ENCODE data around the gene ANKUB1.
A peak's percentile ranks its signal among the peaks of the same experiment; 100 is the strongest.

ANKUB1 gene

GRCh38 chr3:149808209-149808829, 16.0 kb upstream of the ANKUB1 start:
- peak; percentile 84 for DNase-seq

DNA sequence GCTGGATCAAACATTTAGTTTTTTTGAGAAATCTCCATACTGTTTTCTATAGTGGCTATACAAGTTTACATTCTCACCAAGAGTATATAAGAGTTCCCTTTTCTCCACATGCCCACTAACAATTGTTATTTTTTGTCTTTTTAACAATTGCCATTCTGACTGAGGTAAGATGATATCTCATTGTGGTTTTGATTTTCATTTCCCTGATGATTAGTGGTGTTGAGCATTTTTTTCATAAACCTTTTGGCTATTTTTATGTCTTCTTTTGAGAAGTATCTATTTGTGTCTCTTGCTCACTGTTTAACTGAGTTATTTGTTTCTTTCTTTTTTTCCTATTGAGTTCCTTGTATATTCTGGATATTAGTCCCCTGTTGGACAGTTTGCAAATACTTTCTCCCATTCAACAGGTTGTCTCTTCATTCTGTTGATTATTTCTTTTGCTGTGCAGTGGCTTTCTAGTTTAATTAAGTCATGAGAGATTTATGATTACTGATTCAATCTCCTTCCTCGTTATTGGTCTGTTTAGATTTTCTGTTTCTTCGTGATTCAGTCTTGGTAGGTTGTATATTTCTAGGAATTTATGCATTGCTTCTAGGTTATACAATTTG, 13.9 kb upstream of the ANKUB1 start:
- no peak for DNase-seq

- no peak for DNase-seq
Measured at GRCh38 chr3:149801639-149802038, 9.3 kb upstream of the ANKUB1 start.

DNA sequence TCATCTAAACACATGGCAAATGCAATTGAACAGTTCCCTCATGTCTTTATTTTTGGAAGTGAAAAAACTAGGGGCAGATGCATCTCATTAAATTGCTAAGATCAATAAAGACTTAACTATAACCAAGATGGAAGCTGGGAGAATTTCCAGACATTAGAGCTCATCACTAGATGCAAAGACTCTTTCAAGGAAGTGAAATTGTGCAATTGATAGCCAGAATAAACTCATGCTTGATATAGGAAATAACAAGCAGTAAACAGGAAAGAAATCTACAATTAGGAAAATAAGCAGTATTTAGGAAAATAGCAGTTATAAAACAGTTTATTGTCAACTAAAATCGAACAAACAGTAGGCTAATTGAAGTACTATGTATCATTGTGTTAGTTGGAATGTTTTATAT, 8.8 kb upstream of the ANKUB1 start:
- DNase-seq, result no peak

DNA sequence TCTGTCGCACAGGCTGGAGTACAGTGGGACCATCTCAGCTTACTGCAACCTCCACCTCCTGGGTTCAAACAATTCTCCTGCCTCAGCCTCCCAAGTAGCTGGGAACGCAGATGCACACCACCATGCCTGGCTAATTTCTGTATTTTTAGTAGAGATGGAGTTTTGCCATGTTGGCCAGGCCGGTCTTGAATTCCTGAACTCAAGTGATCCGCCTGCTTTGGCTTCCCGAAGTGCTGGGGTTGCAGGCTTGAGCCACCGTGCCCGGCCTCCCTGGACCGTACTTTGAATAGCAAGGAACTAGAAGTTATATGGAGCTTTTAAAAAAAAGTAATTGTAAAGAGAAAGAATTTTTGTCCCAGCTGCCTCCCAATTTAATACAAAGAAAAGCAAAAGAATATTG, 8.3 kb upstream of the ANKUB1 start:
- DNase-seq, result no peak

DNA sequence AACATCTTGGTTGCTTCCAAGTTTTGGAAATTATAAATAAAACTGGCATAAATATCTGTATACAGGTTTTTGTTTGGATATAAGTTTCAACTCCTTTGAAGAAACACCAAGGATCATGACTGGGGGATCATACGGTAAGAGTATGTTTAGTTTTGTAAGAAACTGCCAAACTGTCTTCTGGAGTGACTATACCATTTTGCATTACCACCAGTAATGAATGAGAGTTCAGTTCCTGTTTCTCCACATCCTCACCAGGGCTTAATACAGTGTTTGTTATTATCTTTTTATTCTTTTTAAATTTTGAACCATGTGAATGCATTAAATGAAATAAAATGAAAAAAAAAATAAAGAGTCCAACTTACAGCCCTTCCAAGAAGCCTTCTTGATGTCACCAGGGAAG, 3.7 kb upstream of the ANKUB1 start:
- no peak for DNase-seq

- no peak for DNase-seq
Measured at GRCh38 chr3:149790698-149791097, 1.7 kb downstream of the ANKUB1 start.

DNA sequence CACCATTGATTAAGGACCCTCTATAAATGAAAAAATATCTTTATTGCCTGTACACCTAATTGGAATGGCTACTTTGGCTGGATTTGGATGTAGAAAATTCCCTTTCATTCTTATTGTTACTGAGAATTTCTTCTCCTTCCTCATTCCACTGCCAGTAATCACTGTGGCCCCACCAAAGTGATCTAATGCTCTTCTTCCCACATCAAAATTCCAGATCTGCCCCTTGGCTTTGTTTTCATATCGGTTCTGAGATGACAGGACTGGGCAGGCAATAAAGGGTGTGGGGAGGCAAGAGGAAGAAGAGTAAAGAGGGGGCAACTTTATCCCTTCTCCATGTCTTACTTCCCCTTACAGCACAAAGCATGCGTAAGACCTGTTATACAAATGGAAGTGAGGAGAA, 2.1 kb downstream of the ANKUB1 start:
- DNase-seq, result no peak

- DNase-seq, result no peak
Measured at GRCh38 chr3:149784064-149784704, 8.2 kb downstream of the ANKUB1 start.

GRCh38 chr3:149783576-149783975, 8.8 kb downstream of the ANKUB1 start:
- no peak for DNase-seq

- no peak for DNase-seq
Measured at GRCh38 chr3:149781741-149782140, 10.6 kb downstream of the ANKUB1 start.

DNA sequence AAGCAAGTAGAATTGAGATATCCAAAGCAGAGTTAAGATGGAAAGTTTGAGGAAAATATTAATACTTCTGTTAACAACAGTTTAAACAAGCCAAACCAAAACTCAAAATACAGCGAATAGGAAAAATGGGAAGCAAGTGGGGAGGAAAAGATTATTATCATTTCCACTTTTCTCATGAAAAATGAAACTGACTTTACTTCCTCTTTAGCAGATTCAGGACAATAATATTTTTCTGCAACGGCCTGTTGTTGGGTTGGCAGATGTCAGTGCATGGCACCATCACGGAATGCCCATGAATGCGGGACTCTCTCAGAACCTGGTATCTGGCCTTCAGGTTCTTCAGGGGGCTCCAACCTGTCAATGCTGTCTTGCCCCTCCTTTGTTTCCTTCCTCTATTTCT, 11.1 kb downstream of the ANKUB1 start:
- no peak for DNase-seq

- no peak for DNase-seq
Measured at GRCh38 chr3:149777414-149778214, 14.7 kb downstream of the ANKUB1 start.

DNA sequence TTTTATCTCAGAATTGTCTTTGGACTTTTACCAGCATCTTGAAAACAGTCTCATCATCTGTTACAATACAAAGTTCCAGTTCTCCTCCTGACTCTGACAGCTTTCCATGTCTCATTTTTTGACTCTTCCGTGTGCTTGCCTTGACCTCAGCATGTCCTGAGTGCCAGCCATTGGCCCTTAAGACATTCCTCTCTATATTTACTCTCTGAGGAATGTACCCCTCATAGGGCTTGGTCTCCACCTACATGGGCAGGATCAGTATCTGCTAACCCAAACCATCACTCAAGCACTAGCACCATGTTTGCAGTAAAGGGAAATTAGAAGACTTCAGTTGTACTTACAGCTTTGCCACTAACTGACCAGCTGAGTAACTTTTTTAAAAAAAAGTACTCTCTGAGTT, 16.2 kb downstream of the ANKUB1 start:
- DNase-seq, result no peak

DNA sequence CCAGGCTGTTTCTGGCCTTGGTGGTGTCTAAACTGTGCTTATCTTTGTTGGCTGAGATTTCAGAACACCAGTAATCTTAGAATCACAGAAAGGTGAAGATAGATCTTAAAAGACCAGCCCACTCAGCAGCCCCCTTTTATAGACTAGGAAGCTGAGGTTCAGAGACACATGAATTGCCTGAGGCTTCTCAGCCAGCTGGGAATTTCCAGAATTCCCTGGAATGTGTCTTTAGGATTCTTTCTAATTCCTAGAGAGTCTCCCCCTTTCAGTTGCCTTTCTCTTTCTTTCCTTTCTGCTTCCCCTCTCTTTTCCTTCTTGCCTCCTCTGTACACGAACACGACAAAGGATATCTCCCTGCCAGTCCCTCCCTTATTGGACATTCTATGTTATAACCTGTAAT, 19.5 kb downstream of the ANKUB1 start:
- no peak for DNase-seq

- DNase-seq, result peak; percentile 67
Measured at GRCh38 chr3:149771652-149772271, 20.6 kb downstream of the ANKUB1 start.

DNA sequence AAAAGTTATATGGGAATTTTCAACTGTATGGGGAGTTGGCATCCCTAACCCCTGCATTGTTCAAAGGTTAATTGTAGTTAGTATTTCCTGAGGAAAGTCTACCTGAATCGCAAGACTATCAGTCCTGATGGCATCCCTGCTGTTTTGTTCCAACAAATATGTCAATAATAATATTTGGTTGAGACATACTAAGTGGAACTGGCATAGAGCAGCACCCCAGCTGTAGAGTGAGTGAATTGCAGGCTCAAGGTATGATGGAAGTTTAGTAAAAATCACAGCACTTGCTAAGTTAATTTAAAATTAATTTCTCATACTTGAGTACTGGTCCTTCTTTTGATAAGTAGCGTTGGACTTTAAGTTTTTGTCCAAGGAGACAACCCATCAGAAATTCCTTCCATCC, 22.1 kb downstream of the ANKUB1 start:
- DNase-seq, result no peak

DNA sequence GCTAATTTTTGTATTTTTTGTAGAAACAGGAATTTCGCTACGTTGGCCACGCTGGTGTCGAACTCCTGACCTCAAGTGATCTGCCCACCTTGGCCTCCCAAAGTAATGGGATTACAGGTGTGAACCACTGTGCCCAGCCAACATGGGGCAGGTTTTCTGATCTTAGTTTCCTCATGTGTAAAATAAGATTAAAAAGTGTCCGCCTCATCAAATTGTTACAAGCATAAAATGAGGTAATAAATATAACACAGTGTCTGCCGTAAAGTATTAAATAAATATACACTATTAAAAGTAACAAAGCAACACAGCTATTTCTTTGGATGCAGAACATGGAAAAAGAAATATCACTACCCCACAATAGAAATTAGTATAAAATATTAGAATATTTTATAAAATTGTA, 23.6 kb downstream of the ANKUB1 start:
- no peak for DNase-seq

DNA sequence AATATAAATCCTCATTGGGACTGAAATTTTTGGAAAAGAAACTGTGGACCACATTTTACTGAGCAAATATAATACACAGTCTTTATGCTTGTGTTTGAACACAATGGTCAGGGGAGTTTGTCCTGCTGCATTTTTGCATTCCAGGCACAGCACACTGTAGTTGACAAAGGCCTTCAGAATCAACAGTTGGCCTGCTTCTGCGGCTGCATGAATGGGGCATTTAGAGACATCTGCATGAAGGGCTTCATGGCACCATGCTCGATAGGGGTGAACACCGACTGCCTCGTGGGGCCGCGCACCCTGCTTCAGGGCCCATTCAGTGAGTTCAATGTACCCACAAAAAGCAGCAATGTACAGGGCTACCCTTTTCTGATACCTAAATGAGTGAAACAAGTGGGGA, 24.6 kb downstream of the ANKUB1 start:
- DNase-seq, result no peak

- DNase-seq, result peak; percentile 51
Measured at GRCh38 chr3:149765762-149766334, 26.5 kb downstream of the ANKUB1 start.

DNA sequence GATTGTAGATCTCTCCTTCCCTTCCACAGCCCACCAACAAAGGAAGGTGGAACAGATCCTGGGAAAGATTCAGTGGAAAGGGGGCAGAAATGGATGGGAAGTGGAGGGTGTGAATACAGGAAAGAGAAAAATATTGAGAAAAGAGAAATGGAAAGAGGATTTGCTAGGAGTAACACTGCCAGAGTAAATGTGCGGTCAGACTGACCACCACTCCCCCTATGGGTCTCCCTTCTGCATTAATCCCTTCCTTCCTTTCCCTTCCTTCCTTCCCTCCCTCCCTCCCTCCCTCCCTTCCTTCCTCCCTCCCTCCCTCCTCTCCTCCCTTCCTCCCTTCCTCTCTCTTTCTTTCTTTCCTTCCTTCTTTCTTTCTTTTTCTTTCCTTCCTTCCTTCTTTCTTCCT, 28.1 kb downstream of the ANKUB1 start:
- DNase-seq, result no peak

DNA sequence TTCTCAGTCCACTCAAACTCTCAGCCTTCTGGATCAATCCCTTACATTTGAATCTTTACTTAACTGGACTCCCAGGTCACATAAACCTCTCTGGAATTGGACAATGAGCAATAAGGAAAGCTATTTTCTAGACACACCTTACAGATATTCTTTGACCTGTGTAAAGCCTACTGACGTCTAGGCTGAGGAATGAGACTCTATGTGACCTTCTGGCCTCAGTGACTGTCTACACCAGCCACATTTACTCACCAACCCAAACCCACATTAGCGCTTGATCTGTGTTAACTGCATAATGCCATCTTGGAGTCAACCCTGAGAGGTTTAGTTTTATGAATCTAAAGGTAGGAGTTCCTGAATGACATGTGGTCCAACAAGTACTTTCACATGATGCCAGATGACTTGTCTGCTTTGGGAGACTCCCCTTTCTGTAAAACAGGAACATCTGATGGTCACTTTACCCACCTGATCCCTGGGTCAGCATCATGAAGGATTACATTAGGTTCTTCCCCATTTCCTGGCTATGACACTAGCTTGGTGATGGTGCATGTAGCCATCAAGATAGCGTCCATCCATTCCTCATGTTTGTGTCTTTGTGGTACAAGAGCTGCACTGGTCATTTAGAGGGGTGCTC, 28.7 kb downstream of the ANKUB1 start:
- DNase-seq, result no peak

GRCh38 chr3:149753717-149754116, 38.6 kb downstream of the ANKUB1 start:
- no peak for DNase-seq
